Tibial nerve (tissue), 4 donors: Measurements from ENCODE around the gene XRN2. TPM values are rescaled to one million over a fixed set of nuclear protein-coding genes. Genes with fewer than 3 reads are reported as not detected.
"Not testable (repeated sequence)": the region's sequence is repeated elsewhere in the genome, so short reads cannot be mapped to it uniquely, and the experiment has no call there.

Source experiments
- DNase-seq, 2 donors: peaks; one replicate each; pipeline ENCODE4 v3.0.0-alpha.2; 2019; ENCODE audit warnings: low spot score in 2 of 2
- H3K27ac ChIP-seq, 4 donors: fragments of 200-600 bp; sonication (generic) in 3 of 4; one replicate each; pipeline ENCODE4 v1.5.1; 2017 to 2019; ENCODE audit warnings: mild to moderate bottlenecking in 1 of 4
- H3K27me3 ChIP-seq, 2 donors: fragments of 200-600 bp; sonication (generic) in 1 of 2; one replicate each; pipeline versions ENCODE4 v1.5.1 to v1.6.0; 2017 to 2019
- H3K36me3 ChIP-seq, 3 donors: fragments of 200-600 bp; sonication (generic); one replicate each; pipeline ENCODE4 v1.5.1; 2018 to 2019
- H3K4me1 ChIP-seq, 4 donors: fragments of 200-600 bp; sonication (generic) in 3 of 4; one replicate each; pipeline ENCODE4 v1.5.1; 2017 to 2019
- H3K4me3 ChIP-seq, 4 donors: fragments of 200-600 bp; sonication (generic) in 3 of 4; one replicate each; pipeline ENCODE4 v1.5.1; 2017 to 2019; ENCODE audit warnings: mild to moderate bottlenecking in 1 of 4, moderate library complexity in 1 of 4
- H3K9me3 ChIP-seq, 4 donors: fragments of 200-600 bp; sonication (generic) in 3 of 4; one replicate each; pipeline ENCODE4 v1.5.1; 2017 to 2019
- EP300 ChIP-seq, 2 donors: sonication (generic); formaldehyde crosslinking; IDR thresholded peaks; one replicate each; pipeline ENCODE4 v1.6.1; 2017; ENCODE audit warnings: antibody characterized with exemption in 2 of 2, mild to moderate bottlenecking in 1 of 2
- POLR2A ChIP-seq, 2 donors: fragments of 450-650 bp; IDR thresholded peaks; one replicate each; pipeline ENCODE4 v1.6.1; 2017; ENCODE audit warnings: antibody characterized with exemption in 2 of 2, mild to moderate bottlenecking in 2 of 2, moderate library complexity in 2 of 2
- WGBS, 2 donors: methylation state at CpG; one replicate each; pipeline ENCODE4 v1.1.5; 2018; 5-methylcytosine and 5-hydroxymethylcytosine counted together
- total RNA-seq, 4 donors: library from RNA; depleted of rRNA; stranded (reverse); fragments of >200 nt; gene quantifications; one replicate each; pipeline ENCODE4 v1.1.0, GENCODE V29; 2016
- TF ChIP-seq, protein P1 (sequence below), 5 experiments: fragments of 200-600 bp in 3 of 5; fragments of 450-650 bp in 2 of 5; sonication (generic) in 3 of 5; IDR thresholded peaks; one replicate each; pipeline ENCODE4 v1.5.1; 2016 to 2019; ENCODE audit warnings: antibody characterized with exemption in 5 of 5, mild to moderate bottlenecking in 3 of 5, moderate library complexity in 2 of 5

Gene XRN2
- total RNA-seq, 4 donors from 2014 or later = 46.1 to 58.2 (median 53.0) TPM

DNA sequence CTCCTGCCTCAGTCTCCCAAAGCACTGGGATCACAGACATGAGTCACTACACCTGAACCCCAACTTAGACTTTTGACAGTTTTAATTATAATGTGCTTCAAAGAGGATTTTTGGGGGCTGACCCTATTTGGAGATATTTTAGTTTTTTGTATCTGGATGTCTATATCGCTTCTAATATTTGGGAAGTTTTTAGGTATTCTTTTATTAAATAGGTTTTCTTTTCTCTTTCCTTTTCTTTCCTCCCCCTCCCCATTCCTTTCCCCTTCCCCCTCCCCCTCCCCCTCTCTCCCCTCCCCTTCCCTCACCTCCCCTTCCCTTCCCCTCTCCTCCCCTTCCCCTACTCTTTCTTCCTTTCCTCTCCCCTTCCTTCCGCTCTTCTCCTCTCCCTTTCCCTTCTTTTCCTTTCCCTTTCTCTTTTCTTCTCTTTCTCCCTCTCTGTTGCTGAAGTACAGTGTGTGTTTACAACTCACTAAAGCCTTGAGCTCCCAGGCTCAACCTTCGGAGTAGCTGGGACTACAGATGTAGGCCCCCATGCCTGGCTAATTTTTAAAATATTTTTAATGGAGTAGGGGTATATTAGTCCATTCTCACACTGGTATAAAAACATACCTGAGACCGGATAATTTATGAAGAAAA, 118.6 kb downstream of the XRN2 start:
- no peaks in the 10 kb centered on the region for H3K4me1 ChIP-seq
- no peak overlapping the region for H3K4me3 ChIP-seq
- H3K36me3 ChIP-seq = peaks cover 0 to 5% (median 0%) of the 10 kb centered on the region in 3 donors
- H3K27ac ChIP-seq = no peak overlapping the region
- DNase-seq = no peak
- peaks cover 0 to 72% (median 7%) of the 10 kb centered on the region in 4 donors for H3K9me3 ChIP-seq
- no peaks in the 10 kb centered on the region for H3K27me3 ChIP-seq
- TF ChIP-seq POLR2A (IDR thresholded peaks at IDR 0.05) (no peak), EP300 (IDR thresholded peaks at IDR 0.05) (no peak)
- TF ChIP-seq, protein P1, sequence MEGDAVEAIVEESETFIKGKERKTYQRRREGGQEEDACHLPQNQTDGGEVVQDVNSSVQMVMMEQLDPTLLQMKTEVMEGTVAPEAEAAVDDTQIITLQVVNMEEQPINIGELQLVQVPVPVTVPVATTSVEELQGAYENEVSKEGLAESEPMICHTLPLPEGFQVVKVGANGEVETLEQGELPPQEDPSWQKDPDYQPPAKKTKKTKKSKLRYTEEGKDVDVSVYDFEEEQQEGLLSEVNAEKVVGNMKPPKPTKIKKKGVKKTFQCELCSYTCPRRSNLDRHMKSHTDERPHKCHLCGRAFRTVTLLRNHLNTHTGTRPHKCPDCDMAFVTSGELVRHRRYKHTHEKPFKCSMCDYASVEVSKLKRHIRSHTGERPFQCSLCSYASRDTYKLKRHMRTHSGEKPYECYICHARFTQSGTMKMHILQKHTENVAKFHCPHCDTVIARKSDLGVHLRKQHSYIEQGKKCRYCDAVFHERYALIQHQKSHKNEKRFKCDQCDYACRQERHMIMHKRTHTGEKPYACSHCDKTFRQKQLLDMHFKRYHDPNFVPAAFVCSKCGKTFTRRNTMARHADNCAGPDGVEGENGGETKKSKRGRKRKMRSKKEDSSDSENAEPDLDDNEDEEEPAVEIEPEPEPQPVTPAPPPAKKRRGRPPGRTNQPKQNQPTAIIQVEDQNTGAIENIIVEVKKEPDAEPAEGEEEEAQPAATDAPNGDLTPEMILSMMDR (IDR thresholded peaks at IDR 0.05) = no peak
- 86 to 93% methylated on average over 4 of the region's 4 CpGs for WGBS, 2 donors

DNA sequence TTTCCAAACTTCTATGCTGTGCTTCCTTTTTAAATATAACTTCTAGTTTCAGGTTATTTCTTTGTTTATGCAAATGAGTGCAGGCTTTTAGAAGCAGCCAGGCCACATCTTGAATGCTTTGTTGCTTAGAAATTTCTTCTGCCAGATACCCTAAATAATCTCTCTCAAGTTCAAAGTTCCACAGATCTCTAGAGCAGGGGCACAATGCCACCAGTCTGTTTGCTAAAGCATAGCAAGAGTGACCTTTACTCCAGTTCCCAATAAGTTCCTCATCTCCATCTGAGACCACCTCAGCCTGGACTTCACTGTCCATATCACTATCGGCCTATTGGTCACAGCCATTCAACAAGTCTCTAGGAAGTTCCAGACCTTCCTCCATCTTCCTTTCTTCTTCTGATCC, 120.6 kb downstream of the XRN2 start:
- 92 to 97% methylated on average over 1 of the region's 1 CpG for WGBS, 2 donors

DNA sequence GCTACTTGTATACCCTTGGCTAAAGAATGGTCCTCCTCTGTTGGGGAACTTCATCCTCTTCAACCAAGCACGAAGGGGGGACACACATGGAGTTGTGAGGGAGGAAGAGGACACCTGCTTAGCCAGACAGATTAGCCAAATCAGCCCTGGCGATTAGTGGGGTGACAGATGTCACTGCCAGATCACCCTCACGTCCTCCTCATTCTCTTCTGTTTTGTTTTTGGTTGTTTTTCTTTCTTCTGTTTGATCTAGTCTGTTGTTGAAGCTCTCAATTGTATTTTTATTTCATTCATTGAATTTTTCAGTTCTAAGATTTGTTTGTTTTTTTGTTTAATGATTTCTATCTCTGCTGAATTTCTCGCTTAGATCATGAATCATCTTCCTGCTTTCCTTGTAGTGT, 121.7 kb downstream of the XRN2 start:
- H3K4me1 ChIP-seq = no peaks in the 10 kb centered on the region

More for the DNA sequence above, 120.6 kb downstream of the XRN2 start:
- H3K36me3 ChIP-seq, H3K4me3 ChIP-seq, H3K27ac ChIP-seq, DNase-seq, H3K27me3 ChIP-seq, H3K4me1 ChIP-seq: not testable (repeated sequence)
- H3K9me3 ChIP-seq = peaks cover 0 to 72% (median 7%) of the 10 kb centered on the region in 4 donors

DNA sequence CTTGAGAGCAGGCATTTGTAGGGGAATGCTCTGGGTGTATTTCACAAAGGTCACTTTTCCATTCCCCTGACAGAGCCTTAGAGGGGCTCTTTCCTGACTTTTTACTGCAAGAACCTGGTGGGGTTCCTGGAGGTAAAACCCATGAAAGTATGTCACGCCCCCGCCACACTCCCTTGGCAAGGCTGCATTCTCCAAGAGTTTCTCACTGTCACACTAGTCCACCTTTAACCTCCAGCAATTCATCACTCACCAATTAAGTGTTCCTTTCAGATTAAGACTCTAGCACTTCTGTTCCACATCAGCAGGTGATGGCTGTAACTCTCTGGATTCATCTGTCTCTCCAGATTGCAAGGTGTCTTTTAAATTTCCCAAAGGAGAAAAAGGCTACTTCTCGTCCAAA, 126.9 kb downstream of the XRN2 start:
- Histone ChIP-seq H3K9me3 (peaks cover 0 to 15% (median 3%) of the 10 kb centered on the region in 4 donors), H3K27ac (no peak overlapping the region), H3K27me3 (no peaks in the 10 kb centered on the region), H3K4me1 (no peaks in the 10 kb centered on the region), H3K36me3 (no peaks in the 10 kb centered on the region), H3K4me3 (no peak overlapping the region)
- no peak for DNase-seq
- TF ChIP-seq, protein P1 (IDR thresholded peaks at IDR 0.05) = no peak
- TF ChIP-seq EP300 (IDR thresholded peaks at IDR 0.05) (no peak), POLR2A (IDR thresholded peaks at IDR 0.05) (no peak)
- 63 to 68% methylated on average over 3 of the region's 3 CpGs for WGBS, 2 donors

More for the DNA sequence above, 121.7 kb downstream of the XRN2 start:
- H3K27me3 ChIP-seq = no peaks in the 10 kb centered on the region
- H3K4me3 ChIP-seq = no peak overlapping the region
- no peak for DNase-seq
- WGBS, 2 donors = 72% methylated on average over 4 of the region's 4 CpGs
- no peak for TF ChIP-seq POLR2A (IDR thresholded peaks at IDR 0.05)
- TF ChIP-seq, protein P1 (IDR thresholded peaks at IDR 0.05) = no peak
- TF ChIP-seq EP300 (IDR thresholded peaks at IDR 0.05) = no peak
- no peak overlapping the region for H3K27ac ChIP-seq
- H3K36me3 ChIP-seq = peaks cover 0 to 5% (median 0%) of the 10 kb centered on the region in 3 donors
- peaks cover 0 to 62% (median 7%) of the 10 kb centered on the region in 4 donors for H3K9me3 ChIP-seq

DNA sequence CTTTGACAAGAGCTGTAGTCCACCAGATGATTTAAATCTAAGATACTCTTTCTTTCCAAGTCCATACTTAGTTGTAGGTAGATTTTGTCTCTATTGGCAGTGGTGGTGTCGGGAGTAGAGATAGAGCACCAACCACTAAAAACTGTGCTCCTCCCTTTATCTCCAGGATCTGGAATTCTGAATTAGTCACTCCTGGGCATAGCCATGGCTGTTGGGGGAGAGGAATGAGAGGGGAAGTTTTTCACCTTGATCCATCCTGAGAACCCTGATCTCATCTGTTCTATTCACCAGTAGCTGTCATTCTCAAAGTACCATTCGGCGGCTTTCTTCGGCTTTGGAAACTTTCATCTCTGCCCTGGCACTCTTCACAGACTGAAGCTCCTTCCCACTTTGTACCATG, 129.8 kb downstream of the XRN2 start:
- Histone ChIP-seq H3K4me1 (no peaks in the 10 kb centered on the region), H3K4me3 (no peak overlapping the region), H3K27me3 (no peaks in the 10 kb centered on the region), H3K36me3 (no peaks in the 10 kb centered on the region), H3K9me3 (no peaks in the 10 kb centered on the region), H3K27ac (no peak overlapping the region)
- DNase-seq = no peak
- WGBS, 2 donors = 93 to 95% methylated on average over 4 of the region's 4 CpGs
- no peak for TF ChIP-seq EP300 (IDR thresholded peaks at IDR 0.05)

DNA sequence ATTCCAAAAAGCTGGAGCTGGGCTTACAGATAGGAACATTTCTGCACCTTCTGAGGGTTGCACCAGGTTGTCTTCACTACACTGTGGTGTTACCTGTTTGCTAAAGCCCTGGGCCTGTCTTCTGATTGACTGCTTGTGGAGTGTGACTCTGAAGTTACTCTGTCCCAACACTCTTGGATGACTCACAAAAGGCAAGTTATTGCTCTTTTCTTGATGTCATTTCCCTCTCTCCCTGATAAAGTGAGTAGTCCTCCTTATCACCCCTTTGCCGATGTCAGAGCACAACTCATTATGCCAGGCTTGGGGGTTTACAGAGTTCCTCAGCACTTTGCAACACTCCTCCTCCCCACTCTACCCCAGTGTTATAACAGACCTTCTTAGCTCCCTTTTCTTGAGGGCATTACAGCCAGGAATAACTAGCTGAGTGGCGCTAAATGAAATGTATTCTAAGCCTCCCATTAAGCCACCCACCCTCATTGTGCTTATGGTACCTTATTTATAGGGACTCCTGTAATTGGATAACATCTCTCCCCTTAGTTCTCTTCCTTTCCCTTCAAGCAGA, 130.3 kb downstream of the XRN2 start:
- TF ChIP-seq, protein P1 (IDR thresholded peaks at IDR 0.05) = no peak
- no peak for TF ChIP-seq POLR2A (IDR thresholded peaks at IDR 0.05)
- no peak overlapping the region for H3K27ac ChIP-seq
- no peaks in the 10 kb centered on the region for H3K27me3 ChIP-seq
- H3K36me3 ChIP-seq = no peaks in the 10 kb centered on the region
- 84 to 95% methylated on average over 2 of the region's 2 CpGs for WGBS, 2 donors
- no peaks in the 10 kb centered on the region for H3K9me3 ChIP-seq
- H3K4me3 ChIP-seq = no peak overlapping the region
- no peak for DNase-seq
- H3K4me1 ChIP-seq = no peaks in the 10 kb centered on the region
